Measurements from ENCODE around the gene KRT74.

DNA sequence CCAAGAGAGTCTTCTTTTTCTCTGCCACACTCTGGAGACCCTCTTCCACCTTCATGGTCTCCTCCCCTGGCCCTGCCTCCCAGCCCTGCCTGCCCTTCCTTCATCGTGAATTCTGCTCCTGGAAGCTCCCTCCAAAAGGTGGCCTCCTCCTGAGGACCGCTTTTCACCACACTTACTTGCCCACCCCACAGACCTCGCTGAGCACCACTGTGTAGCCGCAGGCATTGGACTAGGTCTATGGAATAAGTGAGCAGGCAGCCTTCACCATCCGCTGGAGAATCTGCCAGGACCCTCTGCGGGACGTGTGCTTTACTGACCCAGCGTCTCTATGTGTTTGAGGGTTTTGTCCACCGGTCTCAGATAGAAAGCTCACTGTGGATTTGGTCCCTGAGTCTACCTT lies 43.8 kb downstream of the KRT74 start:
- TF ChIP-seq, protein P1, sequence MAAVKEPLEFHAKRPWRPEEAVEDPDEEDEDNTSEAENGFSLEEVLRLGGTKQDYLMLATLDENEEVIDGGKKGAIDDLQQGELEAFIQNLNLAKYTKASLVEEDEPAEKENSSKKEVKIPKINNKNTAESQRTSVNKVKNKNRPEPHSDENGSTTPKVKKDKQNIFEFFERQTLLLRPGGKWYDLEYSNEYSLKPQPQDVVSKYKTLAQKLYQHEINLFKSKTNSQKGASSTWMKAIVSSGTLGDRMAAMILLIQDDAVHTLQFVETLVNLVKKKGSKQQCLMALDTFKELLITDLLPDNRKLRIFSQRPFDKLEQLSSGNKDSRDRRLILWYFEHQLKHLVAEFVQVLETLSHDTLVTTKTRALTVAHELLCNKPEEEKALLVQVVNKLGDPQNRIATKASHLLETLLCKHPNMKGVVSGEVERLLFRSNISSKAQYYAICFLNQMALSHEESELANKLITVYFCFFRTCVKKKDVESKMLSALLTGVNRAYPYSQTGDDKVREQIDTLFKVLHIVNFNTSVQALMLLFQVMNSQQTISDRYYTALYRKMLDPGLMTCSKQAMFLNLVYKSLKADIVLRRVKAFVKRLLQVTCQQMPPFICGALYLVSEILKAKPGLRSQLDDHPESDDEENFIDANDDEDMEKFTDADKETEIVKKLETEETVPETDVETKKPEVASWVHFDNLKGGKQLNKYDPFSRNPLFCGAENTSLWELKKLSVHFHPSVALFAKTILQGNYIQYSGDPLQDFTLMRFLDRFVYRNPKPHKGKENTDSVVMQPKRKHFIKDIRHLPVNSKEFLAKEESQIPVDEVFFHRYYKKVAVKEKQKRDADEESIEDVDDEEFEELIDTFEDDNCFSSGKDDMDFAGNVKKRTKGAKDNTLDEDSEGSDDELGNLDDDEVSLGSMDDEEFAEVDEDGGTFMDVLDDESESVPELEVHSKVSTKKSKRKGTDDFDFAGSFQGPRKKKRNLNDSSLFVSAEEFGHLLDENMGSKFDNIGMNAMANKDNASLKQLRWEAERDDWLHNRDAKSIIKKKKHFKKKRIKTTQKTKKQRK (IDR thresholded peaks at IDR 0.05; ENCODE audit: low read depth, low read length) = no peak
- no peak for TF ChIP-seq SPI1 (IDR thresholded peaks at IDR 0.05; ENCODE audit: borderline replicate concordance, insufficient read depth, low read depth, low read length)
- TF ChIP-seq NFIC (IDR thresholded peaks at IDR 0.05; ENCODE audit: low read depth, low read length) = no peak
- no peak for TF ChIP-seq MTA3 (IDR thresholded peaks at IDR 0.05; ENCODE audit: borderline replicate concordance, low read length)
- TF ChIP-seq CREM (IDR thresholded peaks at IDR 0.05; ENCODE audit: low read depth) = no peak
- TF ChIP-seq, protein P2, sequence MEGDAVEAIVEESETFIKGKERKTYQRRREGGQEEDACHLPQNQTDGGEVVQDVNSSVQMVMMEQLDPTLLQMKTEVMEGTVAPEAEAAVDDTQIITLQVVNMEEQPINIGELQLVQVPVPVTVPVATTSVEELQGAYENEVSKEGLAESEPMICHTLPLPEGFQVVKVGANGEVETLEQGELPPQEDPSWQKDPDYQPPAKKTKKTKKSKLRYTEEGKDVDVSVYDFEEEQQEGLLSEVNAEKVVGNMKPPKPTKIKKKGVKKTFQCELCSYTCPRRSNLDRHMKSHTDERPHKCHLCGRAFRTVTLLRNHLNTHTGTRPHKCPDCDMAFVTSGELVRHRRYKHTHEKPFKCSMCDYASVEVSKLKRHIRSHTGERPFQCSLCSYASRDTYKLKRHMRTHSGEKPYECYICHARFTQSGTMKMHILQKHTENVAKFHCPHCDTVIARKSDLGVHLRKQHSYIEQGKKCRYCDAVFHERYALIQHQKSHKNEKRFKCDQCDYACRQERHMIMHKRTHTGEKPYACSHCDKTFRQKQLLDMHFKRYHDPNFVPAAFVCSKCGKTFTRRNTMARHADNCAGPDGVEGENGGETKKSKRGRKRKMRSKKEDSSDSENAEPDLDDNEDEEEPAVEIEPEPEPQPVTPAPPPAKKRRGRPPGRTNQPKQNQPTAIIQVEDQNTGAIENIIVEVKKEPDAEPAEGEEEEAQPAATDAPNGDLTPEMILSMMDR (IDR thresholded peaks at IDR 0.05 in 2 of 3, conservative IDR thresholded peaks at IDR 0.05 in 1 of 3; ENCODE audit: control insufficient read depth in 2 of 3, extremely low read depth in 1 of 3, insufficient read depth in 1 of 3, low read depth in 3 of 3, low read length in 3 of 3) = no peak
